ENCODE measurements around the gene TRPM3.
A peak's percentile ranks its signal among the peaks of the same experiment; 100 is the strongest.

The TRPM3 gene

DNA sequence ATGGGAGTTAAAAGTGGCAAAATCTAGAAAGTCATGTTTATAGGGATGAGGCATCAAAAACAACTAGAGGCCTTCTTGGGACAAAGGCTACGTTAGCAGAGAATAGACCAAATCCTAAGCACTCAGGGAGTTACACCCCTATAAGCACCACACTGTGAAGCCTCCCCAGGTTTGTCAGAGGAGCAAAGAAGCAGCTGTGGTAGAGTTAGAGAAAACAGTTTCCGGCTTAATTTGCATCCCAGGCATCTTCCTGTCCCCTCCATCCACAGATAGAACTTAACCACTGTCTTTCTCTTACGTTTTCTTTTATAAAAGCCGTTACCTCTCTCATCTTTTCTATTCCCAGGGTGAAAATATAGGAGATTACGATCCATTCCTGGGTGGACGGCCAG lies 518.4 kb downstream of the TRPM3 start:
- no peak for ATAC-seq
- TF ChIP-seq ZNF565 (CRISPR knock-in tag; conservative IDR thresholded peaks at IDR 0.05; ENCODE audit: low read depth) (no peak), ZNF8 (CRISPR knock-in tag; IDR thresholded peaks at IDR 0.05) (no peak), RARB (CRISPR knock-in tag; IDR thresholded peaks at IDR 0.05) (no peak), ESRRG (CRISPR knock-in tag; IDR thresholded peaks at IDR 0.05) (no peak), ZFP30 (CRISPR knock-in tag; IDR thresholded peaks at IDR 0.05) (no peak)
- TF ChIP-seq, protein P1, sequence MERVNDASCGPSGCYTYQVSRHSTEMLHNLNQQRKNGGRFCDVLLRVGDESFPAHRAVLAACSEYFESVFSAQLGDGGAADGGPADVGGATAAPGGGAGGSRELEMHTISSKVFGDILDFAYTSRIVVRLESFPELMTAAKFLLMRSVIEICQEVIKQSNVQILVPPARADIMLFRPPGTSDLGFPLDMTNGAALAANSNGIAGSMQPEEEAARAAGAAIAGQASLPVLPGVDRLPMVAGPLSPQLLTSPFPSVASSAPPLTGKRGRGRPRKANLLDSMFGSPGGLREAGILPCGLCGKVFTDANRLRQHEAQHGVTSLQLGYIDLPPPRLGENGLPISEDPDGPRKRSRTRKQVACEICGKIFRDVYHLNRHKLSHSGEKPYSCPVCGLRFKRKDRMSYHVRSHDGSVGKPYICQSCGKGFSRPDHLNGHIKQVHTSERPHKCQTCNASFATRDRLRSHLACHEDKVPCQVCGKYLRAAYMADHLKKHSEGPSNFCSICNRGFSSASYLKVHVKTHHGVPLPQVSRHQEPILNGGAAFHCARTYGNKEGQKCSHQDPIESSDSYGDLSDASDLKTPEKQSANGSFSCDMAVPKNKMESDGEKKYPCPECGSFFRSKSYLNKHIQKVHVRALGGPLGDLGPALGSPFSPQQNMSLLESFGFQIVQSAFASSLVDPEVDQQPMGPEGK (CRISPR knock-in tag; IDR thresholded peaks at IDR 0.05; ENCODE audit: borderline replicate concordance): no peak

DNA sequence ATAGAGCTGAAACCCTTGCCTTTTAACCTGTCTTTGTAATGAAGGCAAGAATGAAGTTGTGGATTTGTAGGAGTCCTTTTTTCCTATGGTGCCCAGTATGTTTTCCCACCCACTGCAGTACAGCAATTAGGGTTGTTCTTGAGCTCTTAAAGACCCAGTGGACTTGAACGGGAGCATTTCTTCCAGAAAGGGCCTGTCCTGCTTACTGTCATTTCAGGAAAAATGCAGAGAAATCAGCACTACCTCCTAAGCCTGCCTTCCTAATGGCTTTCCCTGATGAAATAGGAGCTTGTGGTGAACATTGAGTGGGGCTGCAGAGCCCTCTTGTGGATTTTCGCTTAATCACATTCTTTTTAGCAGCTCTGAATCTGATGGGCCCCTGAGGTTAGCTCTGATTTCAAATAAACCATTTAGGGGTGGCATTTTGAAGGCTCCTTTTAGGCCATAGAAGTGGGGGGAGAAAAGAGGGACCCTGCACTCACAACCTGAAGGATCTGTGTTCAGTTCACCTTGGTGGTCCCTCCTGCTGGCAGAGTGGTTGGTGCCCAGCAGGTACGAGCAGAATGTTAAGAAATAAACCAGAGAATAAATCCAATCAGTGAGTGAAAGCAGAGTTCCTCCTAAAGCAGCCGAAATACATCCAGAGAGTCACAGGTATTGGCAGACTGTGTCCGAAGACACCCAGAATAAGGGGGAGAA lies 519.0 kb downstream of the TRPM3 start:
- peak; percentile 83 for ATAC-seq

DNA sequence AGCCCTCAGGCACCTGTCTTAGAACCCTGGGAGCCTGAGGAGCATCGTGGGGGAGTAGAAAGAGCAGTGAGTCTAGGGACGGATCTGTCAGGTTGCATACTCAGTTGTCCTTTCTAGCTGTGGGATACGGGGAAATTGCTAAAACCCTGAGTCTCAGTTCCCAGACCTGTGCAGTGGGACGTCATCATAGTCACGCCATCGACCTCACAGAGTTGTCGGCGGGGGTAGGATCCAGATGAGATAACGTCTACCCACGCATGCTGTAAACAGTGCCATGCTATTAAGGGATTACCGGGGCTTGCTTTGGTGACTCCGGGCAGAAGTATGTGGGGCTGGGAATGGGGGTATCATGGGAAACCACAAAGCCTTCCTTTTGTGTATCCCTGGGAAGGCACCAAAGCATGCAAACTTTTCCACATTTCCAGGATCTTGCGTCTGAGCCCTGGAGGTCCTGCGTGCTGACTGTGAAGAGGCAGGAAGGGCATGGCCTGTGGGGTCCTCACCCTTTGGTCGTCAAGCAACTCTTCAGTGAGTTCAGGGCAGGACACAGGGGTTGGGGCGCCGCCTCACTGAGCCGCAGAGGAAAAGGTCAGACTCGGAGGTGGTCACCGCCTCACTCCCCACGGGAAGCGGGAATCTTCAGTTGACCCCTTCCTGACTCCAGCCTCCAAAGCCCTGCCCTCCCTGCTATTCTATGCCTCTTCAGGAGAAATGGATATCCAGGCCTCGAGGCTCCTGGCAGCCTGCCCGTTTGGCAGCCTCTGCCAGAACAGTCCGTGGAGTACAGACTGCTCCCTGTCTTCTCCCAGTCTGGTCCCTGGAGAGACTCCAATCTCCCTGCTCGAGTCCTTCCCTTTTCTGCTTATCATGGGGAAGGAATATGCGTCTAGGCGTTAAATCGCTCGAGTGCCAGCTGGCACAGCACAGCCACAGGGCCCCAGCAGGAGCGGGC lies 520.1 kb downstream of the TRPM3 start:
- TF ChIP-seq, protein P2, sequence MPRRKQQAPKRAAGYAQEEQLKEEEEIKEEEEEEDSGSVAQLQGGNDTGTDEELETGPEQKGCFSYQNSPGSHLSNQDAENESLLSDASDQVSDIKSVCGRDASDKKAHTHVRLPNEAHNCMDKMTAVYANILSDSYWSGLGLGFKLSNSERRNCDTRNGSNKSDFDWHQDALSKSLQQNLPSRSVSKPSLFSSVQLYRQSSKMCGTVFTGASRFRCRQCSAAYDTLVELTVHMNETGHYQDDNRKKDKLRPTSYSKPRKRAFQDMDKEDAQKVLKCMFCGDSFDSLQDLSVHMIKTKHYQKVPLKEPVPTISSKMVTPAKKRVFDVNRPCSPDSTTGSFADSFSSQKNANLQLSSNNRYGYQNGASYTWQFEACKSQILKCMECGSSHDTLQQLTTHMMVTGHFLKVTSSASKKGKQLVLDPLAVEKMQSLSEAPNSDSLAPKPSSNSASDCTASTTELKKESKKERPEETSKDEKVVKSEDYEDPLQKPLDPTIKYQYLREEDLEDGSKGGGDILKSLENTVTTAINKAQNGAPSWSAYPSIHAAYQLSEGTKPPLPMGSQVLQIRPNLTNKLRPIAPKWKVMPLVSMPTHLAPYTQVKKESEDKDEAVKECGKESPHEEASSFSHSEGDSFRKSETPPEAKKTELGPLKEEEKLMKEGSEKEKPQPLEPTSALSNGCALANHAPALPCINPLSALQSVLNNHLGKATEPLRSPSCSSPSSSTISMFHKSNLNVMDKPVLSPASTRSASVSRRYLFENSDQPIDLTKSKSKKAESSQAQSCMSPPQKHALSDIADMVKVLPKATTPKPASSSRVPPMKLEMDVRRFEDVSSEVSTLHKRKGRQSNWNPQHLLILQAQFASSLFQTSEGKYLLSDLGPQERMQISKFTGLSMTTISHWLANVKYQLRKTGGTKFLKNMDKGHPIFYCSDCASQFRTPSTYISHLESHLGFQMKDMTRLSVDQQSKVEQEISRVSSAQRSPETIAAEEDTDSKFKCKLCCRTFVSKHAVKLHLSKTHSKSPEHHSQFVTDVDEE (CRISPR knock-in tag; IDR thresholded peaks at IDR 0.05): no peak
- TF ChIP-seq TOX (CRISPR knock-in tag; IDR thresholded peaks at IDR 0.05; ENCODE audit: borderline replicate concordance): peak; percentile 90
- 0 out of 2 replicates have a peak, but pooled peaks have one; percentile 15 for TF ChIP-seq TCF4 (CRISPR knock-in tag; IDR thresholded peaks at IDR 0.05; ENCODE audit: borderline replicate concordance)
- peak; percentile 35; the same call in 1 of the 2 replicates for TF ChIP-seq ZC3H10 (CRISPR knock-in tag; IDR thresholded peaks at IDR 0.05)
- peak; percentile 92 for ATAC-seq

More for the DNA sequence above, 519.0 kb downstream of the TRPM3 start:
- TF ChIP-seq ZFP3 (CRISPR knock-in tag; IDR thresholded peaks at IDR 0.05): peak; percentile 89
- TF ChIP-seq TOX (CRISPR knock-in tag; IDR thresholded peaks at IDR 0.05; ENCODE audit: borderline replicate concordance): no peak

DNA sequence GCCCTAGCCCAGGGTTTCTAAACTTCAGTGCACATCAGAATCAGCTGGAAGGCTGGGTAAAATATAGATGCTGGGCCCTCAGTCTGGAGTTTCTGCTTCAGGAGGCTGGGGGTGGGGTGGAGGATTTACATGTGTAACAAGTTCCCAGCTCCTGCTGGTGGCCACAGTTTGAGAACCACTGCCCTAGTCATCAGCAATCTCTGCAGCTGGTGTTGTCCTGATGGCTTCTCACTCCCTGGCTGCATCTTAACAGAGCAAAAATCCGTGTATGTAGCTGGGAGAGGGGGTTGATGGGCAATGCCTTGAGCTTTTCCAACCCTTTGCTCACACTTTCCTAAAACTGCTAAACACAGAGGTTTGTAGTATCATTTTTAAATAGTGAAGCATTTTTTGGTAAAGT lies 520.9 kb downstream of the TRPM3 start:
- ATAC-seq: no peak
- TF ChIP-seq ZNF8 (CRISPR knock-in tag; IDR thresholded peaks at IDR 0.05): no peak
- TF ChIP-seq ZC3H10 (CRISPR knock-in tag; IDR thresholded peaks at IDR 0.05): no peak
- TF ChIP-seq CSDC2 (CRISPR knock-in tag; IDR thresholded peaks at IDR 0.05): no peak

DNA sequence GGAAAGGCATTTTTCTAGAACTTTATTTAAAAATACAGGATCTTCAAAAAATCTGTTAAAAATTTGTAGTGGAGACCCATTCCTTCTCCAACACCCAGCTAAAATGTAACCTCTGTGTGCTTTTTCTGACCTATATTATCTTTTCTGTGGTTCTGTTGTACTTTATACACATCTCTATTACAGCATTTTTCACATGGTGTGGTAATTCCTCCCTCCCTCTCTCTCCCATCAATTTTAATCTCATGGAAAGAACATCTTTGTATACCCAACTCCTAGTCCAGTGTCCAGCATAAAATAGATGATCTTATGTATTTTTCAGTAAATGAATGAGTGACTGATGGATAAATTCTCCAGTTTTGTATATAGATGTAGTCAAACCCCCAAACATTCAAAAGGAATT lies 523.5 kb downstream of the TRPM3 start:
- no peak for ATAC-seq
- TF ChIP-seq, protein P2 (CRISPR knock-in tag; IDR thresholded peaks at IDR 0.05): no peak
- TF ChIP-seq, protein P3, sequence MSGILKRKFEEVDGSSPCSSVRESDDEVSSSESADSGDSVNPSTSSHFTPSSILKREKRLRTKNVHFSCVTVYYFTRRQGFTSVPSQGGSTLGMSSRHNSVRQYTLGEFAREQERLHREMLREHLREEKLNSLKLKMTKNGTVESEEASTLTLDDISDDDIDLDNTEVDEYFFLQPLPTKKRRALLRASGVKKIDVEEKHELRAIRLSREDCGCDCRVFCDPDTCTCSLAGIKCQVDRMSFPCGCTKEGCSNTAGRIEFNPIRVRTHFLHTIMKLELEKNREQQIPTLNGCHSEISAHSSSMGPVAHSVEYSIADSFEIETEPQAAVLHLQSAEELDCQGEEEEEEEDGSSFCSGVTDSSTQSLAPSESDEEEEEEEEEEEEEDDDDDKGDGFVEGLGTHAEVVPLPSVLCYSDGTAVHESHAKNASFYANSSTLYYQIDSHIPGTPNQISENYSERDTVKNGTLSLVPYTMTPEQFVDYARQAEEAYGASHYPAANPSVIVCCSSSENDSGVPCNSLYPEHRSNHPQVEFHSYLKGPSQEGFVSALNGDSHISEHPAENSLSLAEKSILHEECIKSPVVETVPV (CRISPR knock-in tag; IDR thresholded peaks at IDR 0.05): no peak
- TF ChIP-seq PPARA (CRISPR knock-in tag; IDR thresholded peaks at IDR 0.05; ENCODE audit: borderline replicate concordance) (no peak), ZNF70 (CRISPR knock-in tag; IDR thresholded peaks at IDR 0.05) (no peak), ZNF8 (CRISPR knock-in tag; IDR thresholded peaks at IDR 0.05) (no peak)

Measured in SK-N-SH treated with all-trans-retinoic acid at 6 μM for 48 hours (cell line).